Thoracic aorta (tissue), 2 donors: ENCODE data around the gene SAXO1. TPM values are rescaled to one million over a fixed set of nuclear protein-coding genes. Genes with fewer than 3 reads are reported as not detected.

Experiments used
- ATAC-seq: fragments of 150-250 bp; one replicate; pipeline ENCODE4 v1.8.0; 2017; ENCODE audit warnings: low read depth; ENCODE audit not compliant: insufficient number of reproducible peaks, low FRiP score
- DNase-seq: peaks from one replicate; pipeline ENCODE4 v3.0.0-alpha.2; 2020; ENCODE audit warnings: low spot score
- H3K27ac ChIP-seq, 2 donors: fragments of 200-600 bp; sonication (generic); 1 replicate in 1 of 2; 2 replicates in 1 of 2; pipeline ENCODE4 v1.5.1; 2016; ENCODE audit warnings: mild to moderate bottlenecking in 2 of 2, moderate library complexity in 2 of 2
- H3K27me3 ChIP-seq: fragments of 200-600 bp; sonication (generic); replicated peaks from 2 replicates; pipeline ENCODE4 v1.6.0; 2016; ENCODE audit warnings: mild to moderate bottlenecking; ENCODE audit not compliant: insufficient read depth
- H3K36me3 ChIP-seq: fragments of 200-600 bp; sonication (generic); one replicate; pipeline ENCODE4 v1.5.1; 2016
- H3K4me1 ChIP-seq, 2 donors: fragments of 200-600 bp; sonication (generic); 1 replicate in 1 of 2; 2 replicates in 1 of 2; pipeline versions ENCODE4 v1.5.1 to v1.6.0; 2016; ENCODE audit warnings: low read depth in 2 of 2, mild to moderate bottlenecking in 1 of 2; ENCODE audit not compliant: control insufficient read depth in 1 of 2
- H3K4me3 ChIP-seq: fragments of 200-600 bp; sonication (generic); 2 replicates; pipeline ENCODE4 v1.5.1; 2016; ENCODE audit warnings: mild to moderate bottlenecking
- H3K9me3 ChIP-seq: fragments of 200-600 bp; sonication (generic); 2 replicates; pipeline ENCODE4 v1.5.1; 2016
- CTCF ChIP-seq: fragments of 200-600 bp; sonication (generic); IDR thresholded peaks from one replicate; pipeline ENCODE4 v1.5.1; 2019; ENCODE audit warnings: antibody characterized with exemption
- total RNA-seq, 2 donors: library from RNA; depleted of rRNA; stranded (reverse); fragments of >200 nt; gene quantifications; one replicate each; pipeline versions ENCODE4 v1.1.0 to v1.2.3, GENCODE V29; 2016

Gene SAXO1
- total RNA-seq, 2 donors from 2014 or later = 0.27 to 1.8 TPM

DNA sequence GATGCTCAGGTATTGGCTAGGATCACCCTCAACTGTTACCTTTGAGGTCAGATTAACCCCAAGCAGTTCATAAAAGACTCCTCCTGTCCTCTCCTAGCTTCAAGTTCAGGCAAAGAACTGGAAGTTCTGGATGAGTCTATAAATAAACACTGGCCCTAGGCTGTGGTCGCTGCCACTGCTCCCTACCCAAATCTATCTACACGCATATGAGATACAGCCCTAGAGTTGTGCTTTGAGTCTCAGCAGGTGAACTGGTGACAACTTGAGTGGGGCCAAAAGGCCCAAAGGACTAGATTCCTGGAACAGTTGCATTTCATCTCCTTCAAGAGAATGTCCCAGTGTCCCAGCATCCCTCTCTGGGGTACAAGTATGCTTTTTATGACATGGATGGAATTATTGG is 62.6 kb downstream of the SAXO1 start:
- Histone ChIP-seq H3K27me3 (no peaks in the 10 kb centered on the region), H3K9me3 (no peaks in the 10 kb centered on the region), H3K4me1 (no peaks in the 10 kb centered on the region), H3K4me3 (no peak overlapping the region), H3K27ac (no peak overlapping the region), H3K36me3 (no peaks in the 10 kb centered on the region)
- ATAC-seq = no peak
- no peak for TF ChIP-seq CTCF
- no peak for DNase-seq

- ATAC-seq (no peak), DNase-seq (no peak)
- Histone ChIP-seq H3K27me3 (no peaks in the 10 kb centered on the region), H3K36me3 (no peaks in the 10 kb centered on the region), H3K27ac (no peak overlapping the region), H3K4me1 (no peaks in the 10 kb centered on the region), H3K4me3 (no peak overlapping the region), H3K9me3 (no peaks in the 10 kb centered on the region)
- no peak for TF ChIP-seq CTCF
Observed at GRCh38 chr9:18969128-18969527, 63.9 kb downstream of the SAXO1 start.

GRCh38 chr9:18955626-18956025 is 77.4 kb downstream of the SAXO1 start:
- Histone ChIP-seq H3K4me1 (no peaks in the 10 kb centered on the region), H3K36me3 (no peaks in the 10 kb centered on the region), H3K9me3 (no peaks in the 10 kb centered on the region), H3K27ac (no peak overlapping the region), H3K27me3 (no peaks in the 10 kb centered on the region), H3K4me3 (no peak overlapping the region)
- no peak for ATAC-seq
- no peak for TF ChIP-seq CTCF
- no peak for DNase-seq

GRCh38 chr9:18951936-18952335 is 81.1 kb downstream of the SAXO1 start:
- Histone ChIP-seq H3K4me1 (no peaks in the 10 kb centered on the region), H3K9me3 (no peaks in the 10 kb centered on the region), H3K36me3 (no peaks in the 10 kb centered on the region), H3K4me3 (no peak overlapping the region), H3K27me3 (no peaks in the 10 kb centered on the region), H3K27ac (no peak overlapping the region)
- no peak for TF ChIP-seq CTCF
- DNase-seq (no peak), ATAC-seq (no peak)

GRCh38 chr9:18947892-18948339 is 85.1 kb downstream of the SAXO1 start:
- Histone ChIP-seq H3K36me3 (no peaks in the 10 kb centered on the region), H3K27ac (no peak overlapping the region), H3K9me3 (no peaks in the 10 kb centered on the region), H3K4me1 (no peaks in the 10 kb centered on the region), H3K27me3 (no peaks in the 10 kb centered on the region), H3K4me3 (no peak overlapping the region)
- no peak for DNase-seq
- no peak for ATAC-seq
- TF ChIP-seq CTCF = no peak
